Right lobe of liver (tissue), 6 donors: ENCODE measurements around the gene F13A1. TPM values are rescaled to one million over a fixed set of nuclear protein-coding genes. Genes with fewer than 3 reads are reported as not detected.
A peak's percentile ranks its signal among the peaks of the same experiment; 100 is the strongest.

Experiments used
- ATAC-seq, 4 donors: fragments of 200-7000 bp; cut with Tn5 transposase; one replicate each; pipeline ENCODE4 v1.9.1; 2020; ENCODE audit warnings: mild to moderate bottlenecking in 4 of 4, moderate library complexity in 4 of 4
- DNase-seq, 3 donors: peaks; one replicate each; pipeline ENCODE4 v3.0.0-alpha.2; 2020
- H3K27ac ChIP-seq, 3 donors: fragments of 200-600 bp; one replicate each; pipeline ENCODE4 v1.8.0; 2022
- H3K27me3 ChIP-seq, 2 donors: fragments of 200-600 bp; one replicate each; pipeline ENCODE4 v1.8.0; 2022
- H3K36me3 ChIP-seq, 4 donors: fragments of 200-600 bp; sonication (generic) in 1 of 4; one replicate each; pipeline versions ENCODE4 v1.5.1 to v1.8.0; 2017 to 2022; ENCODE audit warnings: control low read depth in 1 of 4
- H3K4me1 ChIP-seq, 4 donors: fragments of 200-600 bp; sonication (generic) in 1 of 4; one replicate each; pipeline versions ENCODE4 v1.5.1 to v1.8.0; 2017 to 2022; ENCODE audit warnings: control low read depth in 1 of 4
- H3K4me3 ChIP-seq, 3 donors: fragments of 200-600 bp; one replicate each; pipeline ENCODE4 v1.8.0; 2022
- H3K9me3 ChIP-seq, 4 donors: fragments of 200-600 bp; sonication (generic) in 1 of 4; one replicate each; pipeline versions ENCODE4 v1.5.1 to v1.8.0; 2017 to 2022; ENCODE audit warnings: control low read depth in 1 of 4
- CTCF ChIP-seq, 4 donors: fragments of 200-600 bp in 3 of 4; fragments of 450-650 bp in 1 of 4; IDR thresholded peaks; one replicate each; pipeline versions ENCODE4 v1.5.1 to v1.8.0; 2016 to 2022; ENCODE audit warnings: antibody characterized with exemption in 4 of 4, mild to moderate bottlenecking in 2 of 4
- POLR2A ChIP-seq: fragments of 450-650 bp; IDR thresholded peaks from one replicate; pipeline ENCODE4 v1.6.1; 2017; ENCODE audit warnings: antibody characterized with exemption, mild to moderate bottlenecking
- WGBS: methylation state at CpG from one replicate; pipeline ENCODE4 v1.1.6; 2018; ENCODE audit warnings: low coverage, low lambda C conversion rate; ENCODE audit not compliant: insufficient coverage; ENCODE audit errors: missing lambda C conversion rate; 5-methylcytosine and 5-hydroxymethylcytosine counted together
- intact Hi-C, 2 donors: fragments of 100-400 bp; cut with DNase I; formaldehyde crosslinking; loops; one replicate each; pipeline versions ENCODE4 v1.11.2 to v1.14.1; 2022
- total RNA-seq, 6 experiments: library from RNA; depleted of rRNA in 2 of 6; stranded (reverse); fragments of >200 nt in 2 of 6; fragmentation: NEBNext Ultra II Directional in 3 of 6; extraction: Animal tissue kit (Norgen Biotek cat#: 25700) in 3 of 6; gene quantifications; one replicate each; pipeline versions ENCODE4 v1.1.0 to v1.2.4, GENCODE V29; 2016 to 2023
- donor health status: DM: no; HTN: yes; CAD: no.
- donor health status: DM: no; HTN: no; CAD: no.
- donor health status: DM: no; HTN: no; CAD: no.
- donor health status: DM: no; HTN: yes; CAD: no.
- donor health status: DM: no; HTN: yes; CAD: no.

The F13A1 gene
- total RNA-seq, 6 experiments from 2014 or later: 0.86 to 10.1 (median 2.1) TPM

- Histone ChIP-seq H3K27ac (no peak overlapping the region), H3K27me3 (no peaks in the 10 kb centered on the region), H3K9me3 (no peaks in the 10 kb centered on the region), H3K4me1 (peaks cover 0 to 14% (median 7%) of the 10 kb centered on the region in 4 donors), H3K36me3 (no peaks in the 10 kb centered on the region), H3K4me3 (no peak overlapping the region)
- peak in 2 of 3 donors; percentile 57 to 72 for DNase-seq
- ATAC-seq: peak; percentile 86 to 96 (median 92)
- intact Hi-C loops: no loop called here
- WGBS: 35% methylated on average over 6 of the region's 7 CpGs
- no peak for TF ChIP-seq CTCF (IDR thresholded peaks at IDR 0.05)
- TF ChIP-seq POLR2A: no peak
Observed at GRCh38 chr6:6148192-6148815, 172.2 kb downstream of the F13A1 start.

- Histone ChIP-seq H3K9me3 (peaks cover 0 to 2% (median 0%) of the 10 kb centered on the region in 4 donors), H3K4me1 (no peaks in the 10 kb centered on the region), H3K27ac (no peak overlapping the region), H3K36me3 (no peaks in the 10 kb centered on the region), H3K4me3 (no peak overlapping the region), H3K27me3 (no peaks in the 10 kb centered on the region)
- peak; percentile 12 to 51 (median 26) for TF ChIP-seq CTCF (IDR thresholded peaks at IDR 0.05)
- TF ChIP-seq POLR2A: no peak
- no peak for DNase-seq
- 63% methylated on average over 4 of the region's 4 CpGs for WGBS
- ATAC-seq: no peak
- intact Hi-C loops: no loop called here
Observed at GRCh38 chr6:6131492-6132109, 188.9 kb downstream of the F13A1 start.

GRCh38 chr6:6125495-6125894, 195.0 kb downstream of the F13A1 start:
- intact Hi-C loops: no loop called here

GRCh38 chr6:6123803-6124202, 196.7 kb downstream of the F13A1 start:
- Histone ChIP-seq H3K27ac (no peak overlapping the region), H3K27me3 (no peaks in the 10 kb centered on the region), H3K4me1 (no peaks in the 10 kb centered on the region), H3K36me3 (no peaks in the 10 kb centered on the region), H3K9me3 (peaks cover 0 to 2% (median 0%) of the 10 kb centered on the region in 4 donors), H3K4me3 (no peak overlapping the region)
- TF ChIP-seq POLR2A (no peak), CTCF (IDR thresholded peaks at IDR 0.05) (no peak)
- DNase-seq (no peak), ATAC-seq (no peak)
- intact Hi-C loops: no loop called here
- no CpG with 5 or more reads among the region's 3 CpGs for WGBS

More at GRCh38 chr6:6125495-6125894, 195.0 kb downstream of the F13A1 start:
- 77% methylated on average over 2 of the region's 3 CpGs for WGBS
- DNase-seq (no peak), ATAC-seq (no peak)
- H3K27ac ChIP-seq: no peak overlapping the region
- H3K4me3 ChIP-seq: no peak overlapping the region
- peaks cover 0 to 2% (median 0%) of the 10 kb centered on the region in 4 donors for H3K9me3 ChIP-seq
- H3K4me1 ChIP-seq: no peaks in the 10 kb centered on the region
- TF ChIP-seq POLR2A (no peak), CTCF (IDR thresholded peaks at IDR 0.05) (no peak)
- no peaks in the 10 kb centered on the region for H3K27me3 ChIP-seq
- H3K36me3 ChIP-seq: no peaks in the 10 kb centered on the region
